NCI-H2227 (cell line): ENCODE data around the gene PDZRN3.
"Not testable (repeated sequence)": the region's sequence is repeated elsewhere in the genome, so short reads cannot be mapped to it uniquely, and the experiment has no call there.

ENCODE experiments used
- DNase-seq: peaks from one replicate; lab custom pipeline; 2025; ENCODE audit not compliant: unreplicated experiment; lab: John Stamatoyannopoulos, UW

PDZRN3 gene

GRCh38 chr3:73469331-73469730, 155.4 kb downstream of the PDZRN3 start:
- DNase-seq, result no peak

- DNase-seq, result no peak
These were observed 157.5 kb downstream of the PDZRN3 start for GRCh38 chr3:73467211-73467610.

DNA sequence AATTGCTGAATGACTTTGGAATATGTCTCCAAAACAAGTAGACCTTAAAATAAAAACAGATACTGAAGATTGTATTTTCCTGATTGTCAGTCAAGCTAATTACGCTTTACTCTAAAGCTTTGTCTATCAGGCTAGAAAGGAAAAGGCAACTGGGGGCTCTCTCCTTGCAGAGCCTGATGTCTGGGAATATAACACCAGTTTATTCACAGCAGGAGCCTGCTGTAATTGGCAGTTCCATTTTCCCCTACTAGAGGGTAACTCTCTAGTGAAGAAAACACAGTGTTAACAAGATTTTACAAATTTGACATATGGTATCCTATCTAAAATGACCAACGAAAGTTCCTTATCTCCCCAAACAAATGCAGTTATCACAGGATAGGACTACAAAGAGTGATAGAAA, 158.8 kb downstream of the PDZRN3 start:
- peak; percentile 57 for DNase-seq

GRCh38 chr3:73464126-73464525, 160.6 kb downstream of the PDZRN3 start:
- not testable (repeated sequence) for DNase-seq

GRCh38 chr3:73461547-73461946, 163.2 kb downstream of the PDZRN3 start:
- DNase-seq, result no peak

DNA sequence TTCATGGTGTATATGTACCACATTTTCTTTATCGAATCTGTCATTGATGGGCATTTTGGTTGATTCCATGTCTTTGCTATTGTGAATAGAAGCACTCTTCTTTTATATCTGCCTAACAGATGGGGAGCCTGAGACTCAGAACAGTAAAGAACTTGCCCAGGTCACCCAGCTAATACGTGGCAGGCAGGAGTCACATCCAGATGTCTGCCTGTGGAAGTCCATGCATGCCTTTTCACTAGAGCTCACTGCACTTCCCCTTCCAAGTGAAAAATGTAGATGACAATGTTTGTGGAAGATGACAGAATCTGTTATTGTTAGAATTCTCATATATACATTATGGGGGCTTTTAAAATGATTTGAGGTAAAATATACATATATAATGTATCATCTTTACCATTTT, 165.0 kb downstream of the PDZRN3 start:
- no peak for DNase-seq

GRCh38 chr3:73453666-73454065, 171.1 kb downstream of the PDZRN3 start:
- no peak for DNase-seq

GRCh38 chr3:73452729-73453128, 172.0 kb downstream of the PDZRN3 start:
- no peak for DNase-seq

DNA sequence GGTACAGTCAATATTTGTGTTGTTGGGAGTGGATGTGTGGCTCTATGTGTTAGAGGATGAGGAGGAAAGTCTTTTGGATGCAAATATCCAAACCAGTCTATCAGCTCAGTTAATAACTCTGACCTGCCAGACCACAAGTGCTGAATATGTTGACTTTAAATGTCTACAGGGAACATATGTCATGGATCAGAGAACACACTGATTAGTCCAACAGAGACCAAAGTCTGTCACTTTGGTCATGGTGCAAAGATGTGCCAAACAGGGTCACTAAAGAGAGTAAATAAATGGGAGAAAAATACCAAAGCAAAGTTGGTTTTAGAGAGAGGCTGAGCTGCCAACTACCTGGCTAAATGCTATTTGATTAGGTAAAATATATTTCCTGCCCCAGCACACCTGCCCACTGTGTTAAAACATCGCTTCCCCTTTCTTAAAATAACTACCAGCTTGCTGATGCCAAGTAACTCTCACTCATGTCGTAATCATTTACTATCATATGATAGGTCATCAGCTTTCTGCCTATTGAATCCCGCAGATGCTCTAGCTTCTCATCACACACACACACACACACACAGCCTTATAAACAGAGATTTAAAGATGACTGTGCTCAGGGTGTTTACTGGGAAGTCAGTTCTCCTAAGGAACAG, 173.3 kb downstream of the PDZRN3 start:
- no peak for DNase-seq

DNA sequence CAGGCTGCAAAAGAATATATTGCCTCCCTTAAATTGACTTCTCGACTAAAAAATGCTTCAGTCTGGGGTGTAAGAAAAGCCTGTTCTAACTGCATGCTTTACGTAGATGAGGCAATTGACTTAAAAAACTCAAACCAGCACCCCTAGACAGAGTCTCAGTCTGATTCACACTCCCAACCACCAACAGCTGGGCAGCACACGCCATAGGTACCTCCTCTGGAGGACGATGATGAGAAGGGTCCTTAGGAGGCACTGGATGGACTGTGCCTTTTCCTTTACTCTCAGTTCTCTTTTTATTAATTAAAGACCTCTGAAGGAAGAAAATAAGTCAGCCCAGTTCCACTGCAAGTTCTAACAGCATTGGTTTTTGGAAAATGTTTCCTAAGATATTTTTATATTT, 175.0 kb downstream of the PDZRN3 start:
- DNase-seq, result no peak

DNA sequence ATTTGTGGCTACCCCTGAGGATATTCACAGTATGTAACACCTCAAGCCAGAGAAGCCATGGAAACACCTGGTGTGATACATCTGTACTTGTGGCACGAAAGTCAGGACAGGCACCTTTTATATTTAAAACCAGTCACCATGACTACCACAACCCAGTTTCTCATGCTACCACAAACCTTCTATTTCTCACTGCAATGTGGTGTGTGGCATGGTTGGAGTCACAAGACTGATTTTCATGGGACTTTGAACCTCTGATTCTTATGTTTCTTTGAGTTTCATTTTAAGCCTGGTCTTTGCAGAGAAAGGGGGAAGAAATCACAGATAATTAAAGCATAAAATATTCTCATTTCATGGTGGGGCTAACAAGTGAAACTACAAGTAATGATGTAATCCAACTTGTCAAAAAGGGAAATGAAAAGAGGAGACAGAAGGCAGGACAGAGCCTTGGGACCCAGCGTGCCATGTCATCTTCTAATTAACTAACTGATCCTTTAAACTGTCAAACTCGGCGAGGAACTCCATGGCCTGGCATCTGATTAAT, 175.9 kb downstream of the PDZRN3 start:
- no peak for DNase-seq

DNA sequence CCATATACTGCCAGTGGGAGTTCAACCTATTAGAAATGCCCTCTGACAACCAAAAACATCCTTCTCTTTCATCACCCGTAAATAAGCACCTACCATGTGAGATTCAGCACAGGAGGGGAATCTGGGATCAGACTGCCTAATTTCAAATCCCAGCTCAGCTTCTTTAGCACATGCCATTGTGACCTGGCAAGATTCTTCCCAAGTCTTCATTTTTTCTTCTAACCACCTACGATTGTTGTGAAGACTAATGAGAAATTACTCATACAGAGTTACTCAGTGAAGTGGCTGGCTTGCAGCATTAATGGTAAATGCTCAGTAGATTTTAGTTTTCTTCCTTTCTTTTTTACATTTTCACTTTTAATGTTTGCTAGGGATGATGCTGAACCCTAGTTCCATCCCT, 176.7 kb downstream of the PDZRN3 start:
- DNase-seq, result no peak

GRCh38 chr3:73447111-73447510, 177.6 kb downstream of the PDZRN3 start:
- no peak for DNase-seq

GRCh38 chr3:73446467-73447110, 178.2 kb downstream of the PDZRN3 start:
- DNase-seq, result no peak

DNA sequence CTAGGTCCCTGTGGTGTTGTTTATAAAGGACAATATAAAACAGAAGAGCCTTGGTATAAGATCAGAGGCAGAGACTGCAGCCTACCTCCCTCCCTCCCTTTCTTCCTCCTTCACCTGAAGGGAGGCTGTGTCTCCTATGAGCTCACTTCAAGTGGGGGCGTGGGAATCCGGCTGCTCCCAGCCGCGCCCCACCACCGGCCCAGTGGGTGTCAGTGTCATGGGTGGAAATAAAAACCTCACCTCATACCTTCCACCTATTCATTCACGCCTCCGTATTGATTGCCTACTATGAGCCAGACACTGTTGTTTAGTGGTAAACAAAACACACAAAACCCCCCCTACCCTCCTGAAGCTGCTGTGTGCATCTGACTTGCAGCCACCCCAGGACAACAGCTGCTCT, 181.9 kb downstream of the PDZRN3 start:
- no peak for DNase-seq

- no peak for DNase-seq
These were observed 182.6 kb downstream of the PDZRN3 start for GRCh38 chr3:73442152-73442551.

GRCh38 chr3:73437828-73438227, 186.9 kb downstream of the PDZRN3 start:
- DNase-seq, result no peak

DNA sequence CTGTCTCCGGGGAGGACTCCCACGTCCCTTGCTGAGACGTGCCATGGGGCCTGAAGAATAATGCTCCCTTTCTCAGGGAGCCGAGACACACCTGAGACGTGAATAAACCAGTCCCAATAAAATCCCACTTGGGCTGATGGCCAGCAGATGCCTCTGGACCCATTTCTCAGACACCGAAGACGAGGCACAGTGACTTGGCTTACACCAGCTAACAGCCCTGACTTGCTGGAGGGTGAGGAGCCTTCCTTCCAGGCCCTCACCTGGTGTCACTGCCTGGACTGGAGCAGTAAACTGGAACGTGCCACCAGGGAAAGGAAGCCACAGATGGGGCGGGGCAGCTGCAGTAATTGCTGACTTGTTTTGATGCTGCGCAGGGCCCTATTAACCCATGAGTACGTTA, 189.7 kb downstream of the PDZRN3 start:
- DNase-seq, result no peak

DNA sequence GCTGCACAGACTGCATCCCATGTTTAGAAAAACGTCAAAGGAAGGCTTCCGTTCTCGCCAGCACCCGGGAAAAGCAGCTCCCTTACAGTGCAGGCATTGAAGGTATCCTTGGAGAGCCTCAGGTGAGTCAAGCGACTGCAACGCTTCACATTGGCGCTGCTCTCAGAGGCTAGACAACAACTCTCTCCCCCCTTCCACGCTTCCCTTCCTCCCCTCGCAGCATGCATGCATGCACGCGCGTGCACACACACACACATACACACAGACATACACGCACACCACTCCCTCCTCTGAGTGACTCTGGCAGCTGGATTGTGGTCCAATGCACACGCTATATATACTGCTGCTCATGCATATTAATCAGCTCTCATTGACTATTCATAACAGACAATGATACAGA, 191.1 kb downstream of the PDZRN3 start:
- peak; percentile 55 for DNase-seq

DNA sequence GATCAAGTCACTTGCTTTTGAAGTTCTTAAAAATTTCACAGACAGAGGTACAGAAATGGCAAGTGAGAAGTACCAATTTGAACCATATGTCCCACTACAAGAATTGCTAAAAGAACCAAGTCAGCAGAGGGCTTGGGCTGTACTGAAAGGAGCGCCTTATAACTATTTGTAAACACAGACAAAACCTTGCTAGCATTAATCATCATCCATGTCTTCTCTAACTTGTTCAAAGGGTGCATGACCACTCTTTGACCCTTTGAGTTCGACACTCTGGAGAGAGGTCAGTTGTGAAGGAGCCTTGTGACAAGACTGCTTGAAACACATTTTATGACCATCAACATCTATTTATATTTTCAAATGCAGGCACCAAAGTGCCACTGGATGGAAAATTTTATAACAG, 191.7 kb downstream of the PDZRN3 start:
- DNase-seq, result no peak

DNA sequence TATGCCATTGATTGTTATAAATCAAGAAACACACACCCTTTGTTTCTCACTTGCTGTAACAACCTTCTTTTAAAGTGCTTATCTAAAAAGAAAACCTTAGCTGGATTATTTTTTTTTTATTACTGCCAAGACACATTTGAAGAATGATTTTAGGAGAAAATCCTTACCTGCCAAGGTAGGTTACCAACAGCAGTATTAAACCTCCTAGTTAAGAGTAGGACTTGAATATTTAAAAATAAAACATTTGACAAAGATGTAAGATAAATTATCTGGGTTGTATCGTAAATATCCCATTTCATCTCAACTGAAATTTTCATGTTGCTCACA, 192.1 kb downstream of the PDZRN3 start:
- no peak for DNase-seq

DNA sequence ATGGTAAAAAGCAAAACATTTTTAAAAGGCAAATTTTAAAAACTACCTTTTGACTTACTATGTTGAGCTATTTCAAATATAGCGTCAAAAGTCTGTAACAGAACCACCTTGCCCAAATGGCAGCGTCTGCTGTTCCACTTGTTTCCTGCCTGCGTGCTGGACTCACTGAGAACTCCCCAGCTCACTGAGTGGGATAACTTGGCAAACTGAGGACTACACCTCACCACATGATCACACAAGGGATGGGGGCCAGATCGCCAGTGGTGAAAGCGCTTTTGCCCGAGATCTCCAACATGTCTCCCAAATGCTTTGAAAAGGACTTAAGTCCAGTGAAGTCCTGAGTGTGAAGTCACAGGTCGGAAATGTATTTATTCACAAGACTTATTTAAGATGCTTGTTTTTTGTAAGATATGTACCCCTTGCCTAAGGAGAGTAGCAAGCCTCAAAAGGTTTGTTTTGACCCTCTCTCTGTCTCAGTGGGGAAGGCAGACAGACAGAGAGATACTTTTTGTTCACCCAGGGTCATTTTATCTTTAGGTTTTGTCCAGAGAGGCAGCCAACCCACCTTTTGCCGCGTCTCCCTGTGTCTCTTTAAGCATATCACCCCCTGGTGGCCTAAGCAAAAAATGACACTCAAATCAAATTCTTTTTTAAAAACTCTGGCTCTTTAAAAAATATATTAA, 192.6 kb downstream of the PDZRN3 start:
- peak; percentile 40 for DNase-seq
